ENCODE data around the gene TGIF2. TPM values are rescaled to one million over a fixed set of nuclear protein-coding genes. Genes with fewer than 3 reads are reported as not detected.

Gene TGIF2
- total RNA-seq, 1 donor from 2014 or later: 10.1 TPM

DNA sequence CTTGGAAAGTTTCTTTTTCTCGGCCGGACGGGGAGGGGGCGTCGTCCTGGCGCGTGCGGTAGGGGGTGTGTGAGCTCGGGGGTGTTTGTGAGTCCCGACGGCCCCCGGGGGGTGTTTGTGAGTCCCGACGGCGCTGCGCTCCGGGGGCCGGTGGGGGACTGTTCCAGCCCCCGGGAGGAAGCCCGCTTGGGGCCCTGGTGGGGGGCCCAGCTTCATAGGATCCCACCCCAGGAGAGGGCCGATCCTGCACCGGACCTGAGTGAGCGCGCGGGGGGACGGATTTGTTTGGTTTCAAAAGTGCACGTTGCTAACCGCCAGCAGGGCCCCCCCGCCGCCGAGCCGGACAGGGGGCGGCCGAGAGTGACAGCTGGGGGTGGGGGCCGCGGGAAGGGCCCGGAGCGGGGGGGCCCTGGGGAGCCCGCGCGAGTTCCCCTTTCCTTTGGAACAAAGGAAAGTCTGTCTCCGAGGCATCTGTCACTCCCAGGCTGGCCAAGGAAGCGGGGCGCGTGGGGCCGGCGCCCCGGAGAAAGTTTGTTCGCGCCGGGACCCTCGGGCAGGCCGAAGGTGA lies 485 bp downstream of the TGIF2 start:
- no peak overlapping the region for H3K4me3 Mint-ChIP-seq (ENCODE audit: unreplicated experiment)
- no peak for DNase-seq
- peaks cover 16% of the 10 kb centered on the region for H3K27me3 Mint-ChIP-seq (ENCODE audit: unreplicated experiment)
- peaks cover 5% of the 10 kb centered on the region for H3K4me1 Mint-ChIP-seq (ENCODE audit: low read depth, unreplicated experiment)
- H3K9me3 Mint-ChIP-seq (ENCODE audit: unreplicated experiment): peaks cover 3% of the 10 kb centered on the region
- no peak overlapping the region for H3K27ac Mint-ChIP-seq (ENCODE audit: unreplicated experiment)
- TF ChIP-seq CTCF (IDR thresholded peaks at IDR 0.05; ENCODE audit: partially characterized antibody, unreplicated experiment): no peak
- H3K36me3 Mint-ChIP-seq (ENCODE audit: unreplicated experiment): no peaks in the 10 kb centered on the region

- no peak for TF ChIP-seq CTCF (IDR thresholded peaks at IDR 0.05; ENCODE audit: partially characterized antibody, unreplicated experiment)
- Mint-ChIP-seq H3K4me3 (ENCODE audit: unreplicated experiment) (peak overlapping the region; percentile 83), H3K9me3 (ENCODE audit: unreplicated experiment) (peaks cover 2% of the 10 kb centered on the region), H3K27ac (ENCODE audit: unreplicated experiment) (peak overlapping the region; percentile 50), H3K4me1 (ENCODE audit: low read depth, unreplicated experiment) (peaks cover 5% of the 10 kb centered on the region), H3K36me3 (ENCODE audit: unreplicated experiment) (no peaks in the 10 kb centered on the region), H3K27me3 (ENCODE audit: unreplicated experiment) (peaks cover 17% of the 10 kb centered on the region)
- peak; percentile 40 for DNase-seq
Measured at GRCh38 chr20:36574366-36575135, 1.2 kb downstream of the TGIF2 start.

GRCh38 chr20:36576081-36576445 lies 2.7 kb downstream of the TGIF2 start:
- H3K4me1 Mint-ChIP-seq (ENCODE audit: low read depth, unreplicated experiment): peaks cover 5% of the 10 kb centered on the region
- peaks cover 14% of the 10 kb centered on the region for H3K27me3 Mint-ChIP-seq (ENCODE audit: unreplicated experiment)
- H3K9me3 Mint-ChIP-seq (ENCODE audit: unreplicated experiment): peaks cover 2% of the 10 kb centered on the region
- no peak overlapping the region for H3K27ac Mint-ChIP-seq (ENCODE audit: unreplicated experiment)
- H3K36me3 Mint-ChIP-seq (ENCODE audit: unreplicated experiment): no peaks in the 10 kb centered on the region
- DNase-seq: no peak
- H3K4me3 Mint-ChIP-seq (ENCODE audit: unreplicated experiment): no peak overlapping the region
- TF ChIP-seq CTCF (IDR thresholded peaks at IDR 0.05; ENCODE audit: partially characterized antibody, unreplicated experiment): no peak

DNA sequence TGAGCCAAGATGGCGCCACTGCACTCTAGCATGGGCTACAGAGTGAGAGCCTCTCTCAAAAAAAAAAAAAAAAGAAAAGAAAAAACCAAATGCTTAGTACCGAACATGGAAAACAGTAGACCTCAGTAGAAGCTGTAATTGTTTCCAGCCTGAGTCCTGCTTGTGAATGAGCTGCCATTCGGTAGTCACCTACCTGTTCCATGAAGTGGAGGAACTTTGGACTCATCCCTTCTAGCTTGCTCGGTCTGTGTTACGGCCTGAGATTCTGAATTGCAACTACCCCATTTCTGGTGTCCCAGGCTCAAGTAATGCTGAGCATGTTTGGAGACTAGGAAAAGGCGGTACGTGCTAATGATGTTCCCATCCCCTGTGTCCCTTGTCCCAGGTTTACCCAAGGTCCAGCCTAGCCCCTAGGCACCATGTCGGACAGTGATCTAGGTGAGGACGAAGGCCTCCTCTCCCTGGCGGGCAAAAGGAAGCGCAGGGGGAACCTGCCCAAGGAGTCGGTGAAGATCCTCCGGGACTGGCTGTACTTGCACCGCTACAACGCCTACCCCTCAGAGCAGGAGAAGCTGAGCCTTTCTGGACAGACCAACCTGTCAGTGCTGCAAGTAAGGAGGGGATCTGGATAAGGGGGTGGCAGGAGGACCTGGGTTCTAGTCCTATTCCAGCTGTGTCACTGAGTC lies 5.1 kb downstream of the TGIF2 start:
- H3K4me1 Mint-ChIP-seq (ENCODE audit: low read depth, unreplicated experiment): peaks cover 3% of the 10 kb centered on the region
- peaks cover 14% of the 10 kb centered on the region for H3K27me3 Mint-ChIP-seq (ENCODE audit: unreplicated experiment)
- peaks cover 2% of the 10 kb centered on the region for H3K9me3 Mint-ChIP-seq (ENCODE audit: unreplicated experiment)
- H3K36me3 Mint-ChIP-seq (ENCODE audit: unreplicated experiment): no peaks in the 10 kb centered on the region
- no peak overlapping the region for H3K4me3 Mint-ChIP-seq (ENCODE audit: unreplicated experiment)
- DNase-seq: no peak
- TF ChIP-seq CTCF (IDR thresholded peaks at IDR 0.05; ENCODE audit: partially characterized antibody, unreplicated experiment): no peak
- H3K27ac Mint-ChIP-seq (ENCODE audit: unreplicated experiment): no peak overlapping the region

Measured in glutamatergic neuron (in vitro differentiated cells).